Heart left ventricle (tissue), 16 donors: ENCODE measurements around the gene ZFHX2. TPM values are rescaled to one million over a fixed set of nuclear protein-coding genes. Genes with fewer than 3 reads are reported as not detected.

ENCODE experiments used
- ATAC-seq, 4 donors: fragments of 200-7000 bp; cut with Tn5 transposase; one replicate each; pipeline ENCODE4 v1.9.1; 2020 to 2022; ENCODE audit warnings: moderate library complexity in 4 of 4, mild to moderate bottlenecking in 3 of 4, moderate number of reproducible peaks in 1 of 4
- DNase-seq, 5 donors: peaks; one replicate each; pipeline ENCODE4 v3.0.0-alpha.2; 2020
- H3K27ac ChIP-seq, 12 donors: fragments of 200-600 bp; sonication (generic) in 4 of 12; one replicate each; pipeline versions ENCODE4 v1.5.0 to v1.8.0; 2016 to 2022; ENCODE audit warnings: mild to moderate bottlenecking in 2 of 12
- H3K27me3 ChIP-seq, 9 donors: fragments of 200-600 bp; sonication (generic) in 2 of 9; one replicate each; pipeline versions ENCODE4 v1.5.1 to v1.8.0; 2016 to 2022; ENCODE audit warnings: mild to moderate bottlenecking in 3 of 9
- H3K36me3 ChIP-seq, 9 donors: fragments of 200-600 bp; sonication (generic) in 2 of 9; one replicate each; pipeline versions ENCODE4 v1.5.0 to v1.8.0; 2018 to 2022; ENCODE audit warnings: mild to moderate bottlenecking in 2 of 9
- H3K4me1 ChIP-seq, 12 donors: fragments of 200-600 bp; sonication (generic) in 4 of 12; one replicate each; pipeline versions ENCODE4 v1.5.0 to v1.8.0; 2016 to 2022; ENCODE audit warnings: mild to moderate bottlenecking in 3 of 12
- H3K4me3 ChIP-seq, 12 donors: fragments of 200-600 bp; sonication (generic) in 4 of 12; one replicate each; pipeline versions ENCODE4 v1.5.0 to v1.8.0; 2017 to 2022; ENCODE audit warnings: mild to moderate bottlenecking in 9 of 12, moderate library complexity in 4 of 12
- H3K9me3 ChIP-seq, 12 donors: fragments of 200-600 bp; sonication (generic) in 4 of 12; one replicate each; pipeline versions ENCODE4 v1.5.0 to v1.8.0; 2016 to 2022; ENCODE audit warnings: mild to moderate bottlenecking in 1 of 12
- POLR2A ChIP-seq, 2 donors: fragments of 450-650 bp; IDR thresholded peaks; one replicate each; pipeline ENCODE4 v1.6.1; 2017; ENCODE audit warnings: antibody characterized with exemption in 2 of 2, mild to moderate bottlenecking in 2 of 2, moderate library complexity in 2 of 2
- WGBS, 4 donors: extraction: QIAGEN DNeasy Blood & Tissue Kit in 2 of 4; methylation state at CpG; one replicate each; pipeline versions ENCODE4 v1.1.5 to v1.1.7; 2013 to 2018; 5-methylcytosine and 5-hydroxymethylcytosine counted together
- intact Hi-C, 10 donors: fragments of 100-400 bp; cut with DNase I; formaldehyde crosslinking; loops; one replicate each; pipeline versions ENCODE4 v1.11.1 to v1.14.2; 2022
- polyA plus RNA-seq, 2 donors: library from polyadenylated mRNA; stranded (reverse); fragments of 200-250 nt; gene quantifications; one replicate each; pipeline ENCODE4 v1.2.3, GENCODE V29; 2013
- total RNA-seq, 9 donors: library from RNA; depleted of rRNA in 2 of 9; stranded (reverse); fragments of >200 nt in 2 of 9; fragmentation: NEBNext Ultra II Directional in 3 of 9; extraction: Animal tissue kit (Norgen Biotek cat#: 25700) in 3 of 9; gene quantifications; one replicate each; pipeline versions ENCODE4 v1.1.0 to v1.2.4, GENCODE V29; 2016 to 2023
- TF ChIP-seq, protein P1 (sequence below), 12 donors: fragments of 200-600 bp; sonication (generic) in 4 of 12; IDR thresholded peaks; one replicate each; pipeline versions ENCODE4 v1.5.0 to v1.8.0; 2018 to 2022; ENCODE audit warnings: antibody characterized with exemption in 12 of 12, mild to moderate bottlenecking in 5 of 12
- donor health status: ischemic (EF 13 %, LVEDD 7.1; RV severe dilation, severe dysfunction).
- donor health status: healthy with polysubstance abuse.
- donor health status: DM: no; HTN: yes; CAD: no.
- donor health status: DM: no; HTN: no; CAD: no.
- donor health status: ischemic (EF 25% LVEDD 6.9; RV normal size, moderate dysfunction).
- donor health status: ischemic (EF 25% LVEDD 5.7; RV mildly dilated, moderate dysfunction).
- donor health status: healthy.
- donor health status: DM: yes; HTN: yes; CAD: no.
- donor health status: ischemic (EF 35%, LVEDD 5.7; RV mildly dilated, moderate dysfunction).
- donor health status: nonischemic (EF 11% LVEDD 7.7; RV severe dilation, severe dysfunction).
- donor health status: DM: yes; HTN: yes; CAD: no.
- donor health status: PGD.
- donor health status: ischemic (EF 29% LVEDD 5.4; RV normal size, mild dysfunction).
- donor health status: nonischemic (EF 23%, LVEDD 6.1; RV moderate dilation, normal function).

The ZFHX2 gene
- total and polyA plus RNA-seq, 11 donors: 0.24 to 2.3 (median 0.88) TPM

DNA sequence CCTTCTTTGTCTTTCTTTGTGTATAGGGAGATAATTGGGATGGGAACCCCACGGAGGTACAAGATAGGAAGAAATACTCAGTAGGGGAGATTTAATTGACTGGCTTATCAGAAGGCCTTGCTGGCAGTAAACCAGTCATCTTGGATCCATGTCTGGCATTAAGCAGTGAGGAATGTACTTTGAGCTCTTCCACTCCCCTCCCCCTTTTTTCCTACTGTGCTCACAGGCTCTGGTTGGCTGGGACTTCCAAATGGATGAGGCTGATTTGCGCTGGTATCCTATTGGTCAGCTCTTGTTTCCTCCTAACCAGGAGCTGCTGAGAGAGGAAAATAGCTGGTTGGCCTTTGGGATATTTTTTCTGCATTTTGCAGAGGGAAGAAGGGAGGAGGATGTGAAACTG is 57.3 kb downstream of the ZFHX2 start:
- ATAC-seq: peak in 2 of 4 donors; percentile 29 to 49
- intact Hi-C loops: loop anchor here in 1 of 10 donors (5.0 kb wide), 1 partner anchor 33 kb away; no protein-coding TSS in a partner anchor
- DNase-seq: no peak

DNA sequence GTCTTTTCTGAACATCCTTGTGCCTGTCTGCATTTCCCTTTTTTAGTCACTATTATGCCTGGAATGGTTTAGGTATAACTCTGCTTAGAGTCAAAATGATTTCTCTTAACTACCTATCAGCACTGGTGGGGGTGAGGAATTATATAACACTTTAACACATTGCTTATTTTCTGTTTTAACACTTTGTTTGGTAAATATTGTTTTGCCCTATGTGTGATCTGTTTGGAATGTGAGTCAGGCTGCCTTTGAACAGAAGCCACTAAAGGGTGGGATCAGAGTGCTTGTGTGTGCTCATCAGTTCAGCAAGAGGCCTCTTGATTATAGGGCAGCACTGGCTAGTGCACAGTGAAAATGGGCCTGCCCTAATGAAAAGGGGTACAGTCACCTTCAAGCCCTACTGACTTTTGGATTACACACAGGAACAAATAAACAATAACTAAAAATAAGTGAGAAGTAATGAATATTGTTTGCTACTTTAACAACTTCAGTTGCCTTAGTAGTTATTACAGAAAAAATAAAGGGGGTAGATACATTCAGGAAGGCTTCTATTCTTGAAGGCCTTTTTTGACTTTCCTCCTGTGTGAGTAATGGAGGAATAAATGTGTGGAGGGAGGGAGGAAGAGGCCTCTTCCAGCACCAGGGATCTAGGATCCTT is 58.8 kb downstream of the ZFHX2 start:
- TF ChIP-seq, protein P1, sequence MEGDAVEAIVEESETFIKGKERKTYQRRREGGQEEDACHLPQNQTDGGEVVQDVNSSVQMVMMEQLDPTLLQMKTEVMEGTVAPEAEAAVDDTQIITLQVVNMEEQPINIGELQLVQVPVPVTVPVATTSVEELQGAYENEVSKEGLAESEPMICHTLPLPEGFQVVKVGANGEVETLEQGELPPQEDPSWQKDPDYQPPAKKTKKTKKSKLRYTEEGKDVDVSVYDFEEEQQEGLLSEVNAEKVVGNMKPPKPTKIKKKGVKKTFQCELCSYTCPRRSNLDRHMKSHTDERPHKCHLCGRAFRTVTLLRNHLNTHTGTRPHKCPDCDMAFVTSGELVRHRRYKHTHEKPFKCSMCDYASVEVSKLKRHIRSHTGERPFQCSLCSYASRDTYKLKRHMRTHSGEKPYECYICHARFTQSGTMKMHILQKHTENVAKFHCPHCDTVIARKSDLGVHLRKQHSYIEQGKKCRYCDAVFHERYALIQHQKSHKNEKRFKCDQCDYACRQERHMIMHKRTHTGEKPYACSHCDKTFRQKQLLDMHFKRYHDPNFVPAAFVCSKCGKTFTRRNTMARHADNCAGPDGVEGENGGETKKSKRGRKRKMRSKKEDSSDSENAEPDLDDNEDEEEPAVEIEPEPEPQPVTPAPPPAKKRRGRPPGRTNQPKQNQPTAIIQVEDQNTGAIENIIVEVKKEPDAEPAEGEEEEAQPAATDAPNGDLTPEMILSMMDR (IDR thresholded peaks at IDR 0.05): no peak
- peaks cover 0 to 10% (median 0%) of the 10 kb centered on the region in 9 donors for H3K36me3 ChIP-seq
- intact Hi-C loops: loop anchor here in 1 of 10 donors (5.0 kb wide), 1 partner anchor 35 kb away; no protein-coding TSS in a partner anchor

More for the DNA sequence above, 57.3 kb downstream of the ZFHX2 start:
- 41 to 55% (median 52%) methylated on average over 2 of the region's 2 CpGs for WGBS, 4 donors
- H3K36me3 ChIP-seq: peaks cover 0 to 10% (median 0%) of the 10 kb centered on the region in 9 donors
- H3K4me3 ChIP-seq: no peak overlapping the region
- H3K4me1 ChIP-seq: no peaks in the 10 kb centered on the region
- no peaks in the 10 kb centered on the region for H3K27me3 ChIP-seq
- H3K9me3 ChIP-seq: no peaks in the 10 kb centered on the region
- TF ChIP-seq POLR2A (IDR thresholded peaks at IDR 0.05): no peak
- TF ChIP-seq, protein P1 (IDR thresholded peaks at IDR 0.05): no peak
- H3K27ac ChIP-seq: no peak overlapping the region

DNA sequence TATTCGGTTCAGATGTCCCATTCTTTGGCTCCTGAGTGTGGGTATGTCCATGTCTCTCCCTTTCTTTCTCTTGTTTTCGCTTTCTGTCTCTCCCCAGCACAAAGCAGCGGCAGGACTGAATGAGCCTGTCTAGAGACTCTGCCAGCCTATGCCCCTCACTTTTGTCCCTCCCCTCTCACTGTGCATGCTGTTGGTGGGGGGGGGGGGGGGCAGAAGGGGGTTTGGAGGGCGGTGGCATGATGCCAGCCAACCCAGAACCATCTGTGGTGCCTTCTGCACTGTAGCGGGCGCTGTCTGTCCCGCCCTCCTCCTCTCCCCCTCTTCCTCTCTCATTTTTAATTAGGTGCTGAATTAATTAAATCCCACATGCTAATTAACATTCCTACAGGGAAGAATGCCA is 64.3 kb downstream of the ZFHX2 start:
- Histone ChIP-seq H3K4me3 (no peak overlapping the region), H3K27me3 (no peaks in the 10 kb centered on the region), H3K4me1 (no peaks in the 10 kb centered on the region), H3K36me3 (peaks cover 0 to 22% (median 10%) of the 10 kb centered on the region in 9 donors), H3K27ac (no peak overlapping the region), H3K9me3 (no peaks in the 10 kb centered on the region)
- intact Hi-C loops: loop anchor here in 1 of 10 donors (10.0 kb wide), 1 partner anchor 48 kb away; no protein-coding TSS in a partner anchor
- DNase-seq (no peak), ATAC-seq (no peak)
- TF ChIP-seq, protein P1 (IDR thresholded peaks at IDR 0.05): no peak
- TF ChIP-seq POLR2A (IDR thresholded peaks at IDR 0.05): no peak
- WGBS, 4 donors: 79 to 94% (median 91%) methylated on average over 7 of the region's 7 CpGs

More for the DNA sequence above, 58.8 kb downstream of the ZFHX2 start:
- no peaks in the 10 kb centered on the region for H3K4me1 ChIP-seq
- no peaks in the 10 kb centered on the region for H3K9me3 ChIP-seq
- DNase-seq (no peak), ATAC-seq (no peak)
- no peaks in the 10 kb centered on the region for H3K27me3 ChIP-seq
- H3K4me3 ChIP-seq: no peak overlapping the region
- no peak overlapping the region for H3K27ac ChIP-seq

DNA sequence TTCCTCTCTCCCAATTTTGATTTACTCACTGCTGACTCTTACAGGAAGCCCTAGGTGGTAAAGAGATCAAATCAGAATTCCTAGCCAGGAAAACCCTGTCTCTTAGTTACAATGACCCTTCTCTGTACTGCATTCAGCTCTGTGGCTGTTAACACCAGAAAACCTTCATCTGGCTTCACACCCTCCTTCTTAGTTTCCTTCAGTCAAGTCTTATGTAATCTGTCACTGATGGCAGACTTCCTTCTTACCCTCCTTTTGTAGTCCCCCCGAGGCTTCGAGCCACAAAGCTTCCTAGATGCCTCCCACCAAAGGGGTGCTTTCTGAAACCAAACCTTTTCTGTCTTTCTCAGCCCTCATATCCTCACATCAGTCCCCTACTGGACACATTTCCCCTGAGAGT is 65.5 kb downstream of the ZFHX2 start:
- no peak overlapping the region for H3K27ac ChIP-seq
- no peak overlapping the region for H3K4me3 ChIP-seq
- WGBS, 4 donors: 67 to 78% (median 76%) methylated on average over 2 of the region's 2 CpGs
- H3K27me3 ChIP-seq: no peaks in the 10 kb centered on the region
- peaks cover 0 to 25% (median 10%) of the 10 kb centered on the region in 9 donors for H3K36me3 ChIP-seq
- H3K4me1 ChIP-seq: no peaks in the 10 kb centered on the region
- no peaks in the 10 kb centered on the region for H3K9me3 ChIP-seq
- no peak for TF ChIP-seq POLR2A (IDR thresholded peaks at IDR 0.05)
- TF ChIP-seq, protein P1 (IDR thresholded peaks at IDR 0.05): no peak
- ATAC-seq: no peak
- intact Hi-C loops: loop anchor here in 1 of 10 donors (10.0 kb wide), 1 partner anchor 49 kb away; no protein-coding TSS in a partner anchor
- no peak for DNase-seq
